ENCODE results near the gene SORL1.
A peak's percentile ranks its signal among the peaks of the same experiment; 100 is the strongest.
"Not testable (repeated sequence)": the region's sequence is repeated elsewhere in the genome, so short reads cannot be mapped to it uniquely, and the experiment has no call there.

SORL1 gene

GRCh38 chr11:121451986-121452608 lies at the start of gene SORL1:
Gene SORL1 (plus strand): TSS chr11:121452314. CDS start chr11:121452332, 18 bp downstream.
- DNase-seq, result peak; percentile 34 to 65

- DNase-seq, result no peak
Observed at GRCh38 chr11:121405646-121406045, 46.5 kb upstream of the SORL1 start.

GRCh38 chr11:121406291-121406690 lies 45.8 kb upstream of the SORL1 start:
- DNase-seq, result no peak

GRCh38 chr11:121408830-121409229 lies 43.3 kb upstream of the SORL1 start:
- no peak for DNase-seq

- DNase-seq, result not testable (repeated sequence)
Observed at GRCh38 chr11:121410041-121410440, 42.1 kb upstream of the SORL1 start.

DNA sequence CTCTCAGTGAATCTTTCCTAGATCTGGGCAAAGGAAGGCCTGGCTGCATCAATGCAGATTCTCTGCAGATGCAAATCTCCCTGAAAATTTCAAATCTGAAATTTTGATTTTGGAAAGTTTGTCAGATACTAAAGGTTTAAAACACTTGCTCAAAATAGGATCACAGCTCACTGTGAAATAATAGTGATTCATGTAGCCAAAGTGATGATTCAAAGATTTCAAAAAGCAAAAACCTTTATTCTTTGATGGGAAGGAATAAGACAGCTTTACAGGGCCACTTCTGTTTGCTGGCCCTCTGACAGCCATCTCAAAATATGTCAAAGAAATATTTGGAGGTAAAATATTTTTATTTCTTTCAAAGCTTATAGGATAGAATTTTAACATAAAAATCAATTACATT lies 40.8 kb upstream of the SORL1 start:
- not testable (repeated sequence) for DNase-seq

DNA sequence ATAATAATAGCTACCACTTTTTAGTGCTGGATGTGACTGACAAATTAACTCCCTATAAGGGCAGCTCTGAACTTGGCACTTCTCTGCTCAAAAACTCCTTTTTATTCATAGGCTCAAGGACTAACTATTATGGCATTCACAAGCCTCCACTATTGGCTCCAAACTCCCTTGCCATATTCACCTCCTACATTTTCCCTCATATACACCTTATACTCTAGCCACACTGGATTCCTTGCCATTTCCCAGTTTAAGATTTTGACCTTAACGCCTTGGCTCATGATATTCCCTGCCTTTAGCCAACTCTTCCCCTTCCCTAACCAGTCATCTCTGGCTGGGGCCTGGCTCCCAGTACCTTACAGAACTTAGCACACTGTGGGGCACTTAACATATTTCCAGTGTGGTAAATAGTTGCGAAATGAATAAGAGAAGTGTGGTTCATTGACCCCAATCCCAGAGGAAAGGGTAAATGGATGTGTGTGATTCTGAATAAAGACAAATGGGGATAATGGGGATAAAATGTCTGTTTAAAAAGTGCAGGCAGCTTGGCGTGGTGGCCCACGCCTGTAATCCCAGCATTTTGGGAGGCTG lies 40.0 kb upstream of the SORL1 start:
- no peak for DNase-seq

- DNase-seq, result no peak
Observed at GRCh38 chr11:121412711-121413415, 39.3 kb upstream of the SORL1 start.

GRCh38 chr11:121414141-121414913 lies 37.8 kb upstream of the SORL1 start:
- DNase-seq, result no peak

- DNase-seq, result no peak
Observed at GRCh38 chr11:121415856-121416255, 36.3 kb upstream of the SORL1 start.

DNA sequence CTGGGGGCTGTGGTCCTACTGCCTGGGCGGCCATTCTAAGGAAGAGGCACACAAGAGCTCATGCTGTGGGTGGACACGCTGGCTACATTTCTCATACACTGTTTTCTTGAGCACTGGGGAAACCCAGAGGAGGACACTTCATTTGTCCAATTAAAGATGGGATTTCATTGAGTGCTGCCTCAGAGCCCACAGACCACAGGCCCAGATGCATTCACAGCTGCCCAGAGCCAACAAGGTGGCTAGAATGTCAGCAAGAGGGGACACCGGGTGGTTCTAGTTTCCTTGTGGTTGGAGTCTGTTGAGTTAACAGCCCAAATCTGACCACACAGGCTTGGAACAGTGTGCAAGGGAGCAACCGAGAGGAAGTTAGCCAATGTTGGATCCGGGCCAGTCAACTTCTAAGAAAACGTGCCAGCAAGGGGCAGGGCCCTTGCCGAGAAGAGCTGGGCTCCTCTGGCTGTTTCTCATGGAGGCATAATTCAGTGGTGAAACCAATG lies 35.0 kb upstream of the SORL1 start:
- DNase-seq, result no peak

- no peak for DNase-seq
Observed at GRCh38 chr11:121417607-121418006, 34.5 kb upstream of the SORL1 start.

DNA sequence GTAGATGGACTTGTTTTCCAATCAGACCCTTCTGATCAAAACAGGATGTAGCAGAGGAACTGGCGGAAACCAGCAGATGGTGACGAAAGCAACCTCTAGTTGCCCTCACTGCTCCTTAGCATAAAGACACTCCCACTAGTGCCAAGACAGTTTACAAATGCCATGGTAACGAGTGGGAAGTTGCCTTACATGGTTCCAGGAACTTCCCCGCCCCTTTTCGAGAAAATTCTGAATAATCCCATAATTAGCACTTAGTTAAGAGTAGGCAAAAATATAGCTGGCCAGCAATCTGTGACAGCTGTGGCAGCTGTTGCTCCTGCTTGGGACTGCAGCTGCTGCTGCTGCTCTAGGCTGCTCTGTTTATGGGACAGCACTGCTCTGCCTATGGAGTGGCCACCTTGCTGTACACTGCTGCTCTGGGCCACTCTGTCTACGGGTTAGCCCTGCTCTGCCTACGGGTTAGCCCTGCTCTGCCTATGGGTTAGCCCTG lies 33.4 kb upstream of the SORL1 start:
- DNase-seq, result no peak

DNA sequence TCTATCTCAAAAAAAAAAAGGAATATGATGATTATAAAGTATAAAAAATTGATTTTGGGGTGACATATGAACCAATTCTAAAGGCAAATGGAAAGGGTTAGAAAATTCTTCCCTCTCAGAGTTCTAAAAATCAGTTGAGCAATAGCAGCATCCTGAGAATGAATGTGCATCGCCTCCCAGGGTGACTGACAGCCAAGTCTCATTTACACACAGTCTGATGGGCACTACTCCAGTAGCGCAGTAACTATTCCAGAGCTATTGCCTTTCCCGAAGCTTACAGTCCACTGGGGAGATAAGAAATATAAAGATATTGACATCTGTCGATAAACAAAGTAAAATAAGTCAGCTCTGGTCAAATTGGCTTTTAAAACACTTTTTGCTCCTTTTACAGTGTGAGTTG lies 32.3 kb upstream of the SORL1 start:
- no peak for DNase-seq

GRCh38 chr11:121420398-121420797 lies 31.7 kb upstream of the SORL1 start:
- DNase-seq, result no peak

DNA sequence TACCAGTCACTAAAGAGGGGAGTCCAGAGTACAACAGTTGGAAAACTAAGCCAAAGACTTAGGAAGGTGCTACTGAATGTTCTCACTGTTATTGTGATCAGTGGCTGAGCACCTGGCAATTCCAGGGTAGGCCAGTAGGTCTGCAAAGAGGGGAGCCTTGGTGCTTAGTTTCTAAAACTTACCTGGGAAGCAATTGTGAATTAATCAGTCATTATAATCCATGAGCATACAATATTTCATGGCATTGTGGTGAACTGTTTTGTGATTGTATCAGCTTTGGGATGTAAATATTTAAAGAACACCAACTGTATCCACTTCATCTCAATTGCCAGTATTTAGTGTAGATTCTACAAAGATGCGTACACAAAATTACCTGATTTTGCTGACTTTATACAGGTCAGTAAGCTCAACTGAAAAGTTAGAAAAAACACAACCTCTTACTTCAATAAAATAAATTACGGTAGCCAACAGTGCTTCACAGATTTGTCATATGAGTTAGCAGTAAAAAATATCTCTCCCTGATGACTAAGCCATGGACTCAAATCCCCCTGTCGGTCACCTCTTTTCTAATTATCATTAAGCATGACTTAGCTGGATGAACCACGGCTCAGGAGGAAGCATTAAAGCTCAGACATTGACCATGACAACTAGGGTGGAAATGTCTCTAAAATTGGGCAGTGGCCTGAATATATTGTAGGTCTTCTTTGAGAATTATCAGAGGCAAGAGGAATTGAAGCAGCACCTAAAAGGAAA lies 30.8 kb upstream of the SORL1 start:
- DNase-seq, result no peak

GRCh38 chr11:121422675-121423074 lies 29.4 kb upstream of the SORL1 start:
- no peak for DNase-seq

GRCh38 chr11:121425828-121426227 lies 26.3 kb upstream of the SORL1 start:
- no peak for DNase-seq

GRCh38 chr11:121426476-121427399 lies 25.4 kb upstream of the SORL1 start:
- DNase-seq, result no peak

DNA sequence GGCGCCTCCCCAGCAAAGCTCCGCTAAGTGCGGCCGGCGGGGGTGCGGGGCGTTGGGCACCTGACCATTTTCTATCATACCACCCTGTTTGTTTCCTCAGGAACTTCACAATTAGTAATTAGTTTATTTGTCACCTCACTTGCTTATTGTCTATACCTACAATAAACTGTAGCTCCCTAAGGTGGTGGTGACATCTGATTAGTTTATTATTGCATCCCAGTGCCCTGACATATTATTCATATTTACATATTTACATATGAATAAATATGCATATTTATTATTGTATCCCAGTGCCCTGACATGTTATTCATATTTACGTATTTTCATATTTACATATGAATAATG lies 24.7 kb upstream of the SORL1 start:
- DNase-seq, result no peak

- DNase-seq, result no peak
Observed at GRCh38 chr11:121429556-121429955, 22.6 kb upstream of the SORL1 start.

Measured in NCI-H187 (cell line).